Mucosa of descending colon (tissue), 3 donors: ENCODE results near the gene FAM228A. TPM values are rescaled to one million over a fixed set of nuclear protein-coding genes. Genes with fewer than 3 reads are reported as not detected.
"Not testable (repeated sequence)": the region's sequence is repeated elsewhere in the genome, so short reads cannot be mapped to it uniquely, and the experiment has no call there.

Source experiments
- ATAC-seq: fragments of 200-7000 bp; cut with Tn5 transposase; one replicate; pipeline ENCODE4 v1.9.1; 2020; ENCODE audit warnings: mild to moderate bottlenecking, moderate library complexity
- DNase-seq, 3 donors: peaks; one replicate each; pipeline ENCODE4 v3.0.0-alpha.2; 2020
- H3K36me3 ChIP-seq: fragments of 200-600 bp; one replicate; pipeline ENCODE4 v1.8.0; 2021; ENCODE audit warnings: low read depth, mild to moderate bottlenecking
- H3K4me1 ChIP-seq: fragments of 200-600 bp; one replicate; pipeline ENCODE4 v1.8.0; 2021; ENCODE audit warnings: low read depth, mild to moderate bottlenecking
- H3K4me3 ChIP-seq: fragments of 200-600 bp; one replicate; pipeline ENCODE4 v1.8.0; 2021; ENCODE audit warnings: mild to moderate bottlenecking
- H3K9me3 ChIP-seq: fragments of 200-600 bp; one replicate; pipeline ENCODE4 v1.8.0; 2021; ENCODE audit warnings: mild to moderate bottlenecking
- CTCF ChIP-seq: fragments of 200-600 bp; IDR thresholded peaks from one replicate; pipeline ENCODE4 v1.8.0; 2022; ENCODE audit warnings: antibody characterized with exemption, mild to moderate bottlenecking
- intact Hi-C, 2 donors: fragments of 100-400 bp; cut with DNase I in 1 of 2; cut with micrococcal nuclease in 1 of 2; formaldehyde crosslinking; loops; one replicate each; pipeline versions ENCODE4 v1.11.0 to v1.11.1; 2022; cut with DNase I, micrococcal nuclease
- long read RNA-seq, 2 donors: library from polyadenylated mRNA; unstranded; transcript quantifications; one replicate each; pipeline ENCODE4 v2.0.0, GENCODE V29; 2019 to 2021
- total RNA-seq, 3 donors: library from RNA; stranded (reverse); fragmentation: NEBNext Ultra II Directional in 2 of 3; extraction: Animal tissue kit (Norgen Biotek cat#: 25700) in 2 of 3; gene quantifications; one replicate each; pipeline versions ENCODE4 v1.2.1 to v1.2.4, GENCODE V29; 2021 to 2023
- donor health status: DM: no; HTN: no; CAD: no; lungs with moderate emphysema.
- donor health status: DM: no; HTN: no; CAD: no.
- donor health status: DM: no; HTN: yes; CAD: no.

Gene FAM228A
- 1 to 10 TPM in 1 of 3 donors, not detected in 2; 3.3 TPM for total RNA-seq
- long read RNA-seq, donor 1, partial matches to known transcripts: 0 of 1 reads
- long read RNA-seq, donor 1, other reads (novel, unspliced or antisense): 0 of 1 reads
- long read RNA-seq, donor 2: 0 reads

GRCh38 chr2:24174851-24175277, at the start of gene FAM228A:
Gene FAM228A, plus strand, starts transcription at chr2:24175053. Its CDS starts 428 bp downstream, at chr2:24175481.
- ATAC-seq (no peak), DNase-seq (no peak)
- no peaks in the 10 kb centered on the region for H3K9me3 ChIP-seq
- TF ChIP-seq CTCF: no peak
- H3K4me3 ChIP-seq: no peak within 1 kb of the TSS
- H3K4me1 ChIP-seq: no peaks in the 10 kb centered on the region
- no peaks in the 10 kb centered on the region for H3K36me3 ChIP-seq
- intact Hi-C loops: no loop called here

- TF ChIP-seq CTCF: no peak
- no peaks in the 10 kb centered on the region for H3K36me3 ChIP-seq
- no peak for DNase-seq
- no peak overlapping the region for H3K4me3 ChIP-seq
- no peaks in the 10 kb centered on the region for H3K9me3 ChIP-seq
- intact Hi-C loops: no loop called here
- peaks cover 3% of the 10 kb centered on the region for H3K4me1 ChIP-seq
- ATAC-seq: no peak
Measured at GRCh38 chr2:24125956-24126355, 48.9 kb upstream of the FAM228A start.

- H3K4me1 ChIP-seq: no peaks in the 10 kb centered on the region
- no peak overlapping the region for H3K4me3 ChIP-seq
- H3K9me3 ChIP-seq: no peaks in the 10 kb centered on the region
- H3K36me3 ChIP-seq: no peaks in the 10 kb centered on the region
- DNase-seq (no peak), ATAC-seq (no peak)
- no peak for TF ChIP-seq CTCF
- intact Hi-C loops: no loop called here
Measured at GRCh38 chr2:24132543-24132942, 42.3 kb upstream of the FAM228A start.

- H3K36me3 ChIP-seq, H3K4me3 ChIP-seq, DNase-seq, intact Hi-C loops, ATAC-seq, H3K9me3 ChIP-seq, H3K4me1 ChIP-seq: not testable (repeated sequence)
Measured at GRCh38 chr2:24140305-24140704, 34.5 kb upstream of the FAM228A start.

- H3K9me3 ChIP-seq: peaks cover 10% of the 10 kb centered on the region
- intact Hi-C loops: no loop called here
- no peak for ATAC-seq
- no peaks in the 10 kb centered on the region for H3K4me1 ChIP-seq
- no peak for TF ChIP-seq CTCF
- H3K36me3 ChIP-seq: no peaks in the 10 kb centered on the region
- H3K4me3 ChIP-seq: no peak overlapping the region
- DNase-seq: no peak
Measured at GRCh38 chr2:24147364-24147763, 27.5 kb upstream of the FAM228A start.

GRCh38 chr2:24152413-24153197, 22.2 kb upstream of the FAM228A start:
- H3K36me3 ChIP-seq: no peaks in the 10 kb centered on the region
- intact Hi-C loops: no loop called here
- no peak for TF ChIP-seq CTCF
- peaks cover 6% of the 10 kb centered on the region for H3K9me3 ChIP-seq
- DNase-seq: no peak
- ATAC-seq: no peak
- no peak overlapping the region for H3K4me3 ChIP-seq
- H3K4me1 ChIP-seq: no peaks in the 10 kb centered on the region
